HG03025 (cell line): ENCODE data around the gene ECHDC3.
"Not testable (repeated sequence)": the region's sequence is repeated elsewhere in the genome, so short reads cannot be mapped to it uniquely, and the experiment has no call there.

Experiments used
- ATAC-seq: cut with Tn5 transposase; IDR thresholded peaks from one replicate; pipeline ENCODE4 v1.9.1; 2021; ENCODE audit warnings: mild to moderate bottlenecking, moderate library complexity; ENCODE audit not compliant: unreplicated experiment, low FRiP score

The ECHDC3 gene

GRCh38 chr10:11715815-11716494, 26.2 kb upstream of the ECHDC3 start:
- no peak for ATAC-seq

GRCh38 chr10:11716686-11717085, 25.5 kb upstream of the ECHDC3 start:
- ATAC-seq, result no peak

- ATAC-seq, result no peak
Measured at GRCh38 chr10:11719496-11720259, 22.5 kb upstream of the ECHDC3 start.

GRCh38 chr10:11720260-11720741, 21.9 kb upstream of the ECHDC3 start:
- ATAC-seq, result no peak

GRCh38 chr10:11721806-11722205, 20.4 kb upstream of the ECHDC3 start:
- ATAC-seq, result no peak

- ATAC-seq, result no peak
Measured at GRCh38 chr10:11723359-11723758, 18.8 kb upstream of the ECHDC3 start.

GRCh38 chr10:11724938-11725776, 17.0 kb upstream of the ECHDC3 start:
- ATAC-seq, result no peak

- no peak for ATAC-seq
Measured at GRCh38 chr10:11725912-11726311, 16.3 kb upstream of the ECHDC3 start.

- no peak for ATAC-seq
Measured at GRCh38 chr10:11727563-11727962, 14.6 kb upstream of the ECHDC3 start.

- no peak for ATAC-seq
Measured at GRCh38 chr10:11728353-11728752, 13.8 kb upstream of the ECHDC3 start.

GRCh38 chr10:11729790-11730315, 12.3 kb upstream of the ECHDC3 start:
- ATAC-seq, result no peak

- ATAC-seq, result no peak
Measured at GRCh38 chr10:11730779-11731178, 11.4 kb upstream of the ECHDC3 start.

- not testable (repeated sequence) for ATAC-seq
Measured at GRCh38 chr10:11736767-11737166, 5.4 kb upstream of the ECHDC3 start.

GRCh38 chr10:11737258-11738032, 4.7 kb upstream of the ECHDC3 start:
- ATAC-seq, result not testable (repeated sequence)

GRCh38 chr10:11740907-11741306, 1.3 kb upstream of the ECHDC3 start:
- no peak for ATAC-seq

- no peak for ATAC-seq
Measured at GRCh38 chr10:11741608-11742007, 574 bp upstream of the ECHDC3 start.

GRCh38 chr10:11742779-11743298, 657 bp downstream of the ECHDC3 start:
- no peak for ATAC-seq

GRCh38 chr10:11743461-11744338, 1.5 kb downstream of the ECHDC3 start:
- no peak for ATAC-seq

GRCh38 chr10:11745045-11745444, 2.9 kb downstream of the ECHDC3 start:
- ATAC-seq, result no peak
